Right atrium auricular region (tissue), 2 donors: ENCODE measurements around the gene ULK4. TPM values are rescaled to one million over a fixed set of nuclear protein-coding genes. Genes with fewer than 3 reads are reported as not detected.

Experiments
- DNase-seq: peaks from one replicate; pipeline ENCODE4 v3.0.0-alpha.2; 2019; ENCODE audit warnings: low spot score
- H3K27ac ChIP-seq, 2 donors: fragments of 200-600 bp; sonication (generic); 1 replicate in 1 of 2; 2 replicates in 1 of 2; pipeline ENCODE4 v1.5.1; 2016 to 2019
- H3K27me3 ChIP-seq, 2 donors: fragments of 200-600 bp; sonication (generic); one replicate each; pipeline versions ENCODE4 v1.5.1 to v1.6.0; 2017 to 2019
- H3K36me3 ChIP-seq: fragments of 200-600 bp; sonication (generic); one replicate; pipeline ENCODE4 v1.5.1; 2016
- H3K4me1 ChIP-seq, 2 donors: fragments of 200-600 bp; sonication (generic); one replicate each; pipeline versions ENCODE4 v1.5.1 to v1.6.0; 2017 to 2019
- H3K4me3 ChIP-seq, 2 donors: fragments of 200-600 bp; sonication (generic); 1 replicate in 1 of 2; 2 replicates in 1 of 2; pipeline ENCODE4 v1.5.1; 2017 to 2019; ENCODE audit warnings: mild to moderate bottlenecking in 1 of 2, moderate library complexity in 1 of 2
- H3K9me3 ChIP-seq, 2 donors: fragments of 200-600 bp; sonication (generic); one replicate each; pipeline ENCODE4 v1.5.1; 2019
- total RNA-seq, 2 donors: library from RNA; depleted of rRNA; stranded (reverse); fragments of >200 nt; gene quantifications; one replicate each; pipeline ENCODE4 v1.1.0, GENCODE V29; 2016
- TF ChIP-seq, protein P1 (sequence below), 2 donors: fragments of 200-600 bp; sonication (generic); IDR thresholded peaks; one replicate each; pipeline ENCODE4 v1.5.1; 2019; ENCODE audit warnings: antibody characterized with exemption in 2 of 2

The ULK4 gene
- total RNA-seq, 2 donors from 2014 or later: 7.1 to 10.1 TPM

DNA sequence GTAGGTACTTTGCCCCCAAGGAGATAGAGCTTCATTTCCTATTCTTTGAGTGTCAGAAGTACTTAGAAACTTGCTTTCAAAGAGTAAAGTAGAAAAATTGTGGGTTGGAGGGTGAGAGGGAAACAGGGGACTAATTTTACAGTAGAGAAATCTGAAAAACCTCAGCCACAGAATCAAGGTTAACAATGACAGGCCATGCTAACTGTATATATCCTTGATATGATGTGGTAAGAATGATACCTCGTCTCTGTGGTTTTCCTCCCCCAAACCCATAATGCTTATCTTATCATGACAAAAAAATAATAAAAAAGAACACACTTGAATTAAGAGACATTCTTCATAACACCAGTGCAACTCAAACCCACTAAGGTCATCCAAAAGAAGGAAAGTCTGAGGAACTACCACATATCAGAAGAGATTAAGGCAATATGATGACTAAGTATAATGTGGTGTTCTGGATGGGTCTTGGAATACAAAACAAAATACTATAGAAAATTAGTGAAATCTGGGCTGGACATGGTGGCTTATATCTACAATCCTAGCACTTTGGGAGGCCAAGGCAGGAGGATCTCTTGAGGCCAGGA, 360.4 kb downstream of the ULK4 start:
- no peak for DNase-seq
- TF ChIP-seq, protein P1, sequence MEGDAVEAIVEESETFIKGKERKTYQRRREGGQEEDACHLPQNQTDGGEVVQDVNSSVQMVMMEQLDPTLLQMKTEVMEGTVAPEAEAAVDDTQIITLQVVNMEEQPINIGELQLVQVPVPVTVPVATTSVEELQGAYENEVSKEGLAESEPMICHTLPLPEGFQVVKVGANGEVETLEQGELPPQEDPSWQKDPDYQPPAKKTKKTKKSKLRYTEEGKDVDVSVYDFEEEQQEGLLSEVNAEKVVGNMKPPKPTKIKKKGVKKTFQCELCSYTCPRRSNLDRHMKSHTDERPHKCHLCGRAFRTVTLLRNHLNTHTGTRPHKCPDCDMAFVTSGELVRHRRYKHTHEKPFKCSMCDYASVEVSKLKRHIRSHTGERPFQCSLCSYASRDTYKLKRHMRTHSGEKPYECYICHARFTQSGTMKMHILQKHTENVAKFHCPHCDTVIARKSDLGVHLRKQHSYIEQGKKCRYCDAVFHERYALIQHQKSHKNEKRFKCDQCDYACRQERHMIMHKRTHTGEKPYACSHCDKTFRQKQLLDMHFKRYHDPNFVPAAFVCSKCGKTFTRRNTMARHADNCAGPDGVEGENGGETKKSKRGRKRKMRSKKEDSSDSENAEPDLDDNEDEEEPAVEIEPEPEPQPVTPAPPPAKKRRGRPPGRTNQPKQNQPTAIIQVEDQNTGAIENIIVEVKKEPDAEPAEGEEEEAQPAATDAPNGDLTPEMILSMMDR (IDR thresholded peaks at IDR 0.05): no peak

DNA sequence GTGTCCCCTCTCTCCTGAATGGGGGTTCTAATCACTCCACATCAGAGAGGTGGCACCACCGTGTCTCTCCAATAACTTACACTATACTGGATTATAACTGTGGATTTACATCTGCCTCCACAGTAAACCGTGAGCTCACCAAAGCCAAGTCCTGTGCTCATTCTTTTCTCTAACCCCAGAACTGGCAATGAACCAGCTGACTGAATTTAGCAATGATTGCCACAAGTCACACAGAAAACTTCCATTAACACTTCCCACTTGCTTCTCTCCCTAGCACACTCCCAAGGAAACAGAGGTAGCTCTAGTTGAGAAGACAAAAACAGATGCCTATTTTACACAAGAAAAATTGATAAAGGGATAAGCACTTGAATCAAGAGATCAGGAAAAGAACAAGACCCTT, 361.3 kb downstream of the ULK4 start:
- Histone ChIP-seq H3K4me3 (no peak overlapping the region), H3K27me3 (no peaks in the 10 kb centered on the region), H3K9me3 (no peaks in the 10 kb centered on the region), H3K4me1 (peaks cover 0 to 4% of the 10 kb centered on the region in 2 donors), H3K36me3 (no peaks in the 10 kb centered on the region), H3K27ac (no peak overlapping the region)
- TF ChIP-seq, protein P1 (IDR thresholded peaks at IDR 0.05): no peak
- no peak for DNase-seq

More for the DNA sequence above, 360.4 kb downstream of the ULK4 start:
- H3K4me3 ChIP-seq: no peak overlapping the region
- H3K27ac ChIP-seq: no peak overlapping the region
- H3K36me3 ChIP-seq: no peaks in the 10 kb centered on the region
- H3K9me3 ChIP-seq: no peaks in the 10 kb centered on the region
- no peaks in the 10 kb centered on the region for H3K27me3 ChIP-seq
- peaks cover 0 to 4% of the 10 kb centered on the region in 2 donors for H3K4me1 ChIP-seq

DNA sequence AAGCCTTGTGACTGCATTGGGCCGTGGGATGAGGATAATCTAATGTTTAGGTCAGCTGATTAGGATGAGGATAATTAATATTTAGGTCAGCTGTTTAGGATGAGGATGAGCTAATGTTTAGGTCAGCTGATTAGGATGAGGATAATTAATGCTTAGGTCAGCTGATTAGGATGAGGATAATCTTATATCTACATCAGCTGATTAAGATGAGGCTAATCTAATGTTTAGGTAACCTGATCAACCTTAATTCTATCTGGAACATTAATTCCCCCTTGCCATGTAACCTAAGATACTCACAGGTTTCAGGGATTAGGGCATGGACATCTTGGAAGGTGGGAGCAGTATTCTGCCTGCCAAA, 362.8 kb downstream of the ULK4 start:
- Histone ChIP-seq H3K27me3 (no peaks in the 10 kb centered on the region), H3K9me3 (no peaks in the 10 kb centered on the region)
- TF ChIP-seq, protein P1 (IDR thresholded peaks at IDR 0.05): no peak

DNA sequence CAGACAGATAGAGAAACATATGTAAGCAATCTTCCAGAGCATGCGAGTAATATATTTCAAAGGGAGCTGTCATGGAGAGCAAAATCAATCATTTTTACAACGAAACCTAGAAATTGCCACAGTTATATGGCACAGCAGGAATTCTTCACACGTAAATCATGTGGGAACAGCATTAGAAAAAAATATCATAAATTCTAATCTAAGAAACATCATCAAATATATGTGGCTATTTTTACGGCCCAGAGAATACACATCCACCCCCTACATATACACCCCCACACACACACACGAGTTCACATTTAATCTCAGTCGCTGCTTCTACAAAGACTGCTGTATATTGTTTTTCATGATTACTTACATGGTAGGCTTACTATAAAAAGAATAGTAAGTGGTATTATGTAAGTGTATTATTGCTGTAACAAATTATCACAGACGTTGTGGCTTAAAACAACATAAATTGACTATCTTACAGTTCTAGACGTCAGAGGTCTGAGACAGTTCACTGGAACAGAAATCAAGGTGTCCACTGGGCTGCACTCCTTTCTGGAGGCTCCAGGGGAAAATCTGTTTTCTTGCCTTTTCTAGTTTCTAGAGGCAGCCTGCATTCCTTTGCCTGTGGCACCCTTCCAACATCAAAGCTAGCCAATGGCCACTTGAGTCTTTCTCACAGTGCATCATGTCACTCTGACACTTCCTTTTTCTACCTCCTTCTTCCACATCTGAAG, 363.3 kb downstream of the ULK4 start:
- DNase-seq: no peak
- Histone ChIP-seq H3K9me3 (no peaks in the 10 kb centered on the region), H3K27me3 (no peaks in the 10 kb centered on the region), H3K4me1 (peaks cover 0 to 4% of the 10 kb centered on the region in 2 donors), H3K4me3 (no peak overlapping the region), H3K36me3 (no peaks in the 10 kb centered on the region), H3K27ac (no peak overlapping the region)
- TF ChIP-seq, protein P1 (IDR thresholded peaks at IDR 0.05): no peak

More for the DNA sequence above, 362.8 kb downstream of the ULK4 start:
- H3K27ac ChIP-seq: no peak overlapping the region
- no peaks in the 10 kb centered on the region for H3K36me3 ChIP-seq
- peaks cover 0 to 4% of the 10 kb centered on the region in 2 donors for H3K4me1 ChIP-seq
- H3K4me3 ChIP-seq: no peak overlapping the region
- DNase-seq: no peak

DNA sequence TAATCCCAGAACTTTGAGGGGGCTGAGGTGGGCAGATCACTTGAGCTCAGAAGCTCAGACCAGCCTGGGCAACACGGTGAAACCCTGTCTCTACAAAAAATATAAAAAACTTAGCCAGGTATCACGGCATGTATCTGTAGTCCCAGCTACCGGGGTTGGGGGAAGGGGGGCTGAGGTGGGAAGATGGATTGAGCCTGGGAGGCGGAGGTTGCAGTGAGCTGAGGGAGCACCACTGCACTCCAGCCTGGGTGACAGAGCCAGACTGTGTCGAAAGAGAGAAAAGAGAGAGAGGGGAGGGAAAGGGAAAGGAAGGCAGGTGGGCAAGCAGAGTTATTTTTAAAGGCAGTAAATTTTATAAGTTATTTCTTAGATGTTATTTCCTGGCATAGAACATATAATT, 368.1 kb downstream of the ULK4 start:
- TF ChIP-seq, protein P1 (IDR thresholded peaks at IDR 0.05): no peak
- no peaks in the 10 kb centered on the region for H3K9me3 ChIP-seq
- H3K4me1 ChIP-seq: peaks cover 0 to 4% of the 10 kb centered on the region in 2 donors
- H3K27me3 ChIP-seq: no peaks in the 10 kb centered on the region
- no peak overlapping the region for H3K4me3 ChIP-seq
- H3K36me3 ChIP-seq: no peaks in the 10 kb centered on the region
- H3K27ac ChIP-seq: no peak overlapping the region
- DNase-seq: no peak
